Astrocyte (in vitro differentiated cells and primary cell): ENCODE results near the gene ENPP7.

Experiments used
- CTCF ChIP-seq: IDR thresholded peaks from 2 replicates; pipeline ENCODE4 v1.5.1; 2011; ENCODE audit warnings: low read depth, mild to moderate bottlenecking, inconsistent platforms, low read length, moderate library complexity; ENCODE audit not compliant: insufficient read depth
- EZH2 ChIP-seq: IDR thresholded peaks from 2 replicates; pipeline ENCODE4 v1.6.1; 2012; ENCODE audit warnings: mild to moderate bottlenecking, low read length, inconsistent platforms; ENCODE audit not compliant: insufficient read depth

GRCh38 chr17:79781012-79781650, 50.4 kb downstream of the ENPP7 start:
- TF ChIP-seq CTCF (no peak), EZH2 (no peak)
